Loucy (cell line): Measurements from ENCODE around the gene TOE1.

ENCODE experiments used
- H2AFZ ChIP-seq: fragments of 200-600 bp; sonication (generic); 2 replicates; pipeline ENCODE4 v1.6.0; 2016; ENCODE audit warnings: antibody characterized with exemption, mild to moderate bottlenecking, low read length, moderate library complexity
- H3F3A ChIP-seq: fragments of 200-600 bp; 2 replicates; pipeline ENCODE4 v1.6.0; 2016; ENCODE audit warnings: antibody characterized with exemption, low read depth, mild to moderate bottlenecking
- H3K27me3 ChIP-seq: fragments of 200-600 bp; sonication (generic); 2 replicates; pipeline ENCODE4 v1.6.1; 2014; ENCODE audit warnings: low read length, mild to moderate bottlenecking; ENCODE audit not compliant: insufficient read depth, poor library complexity, severe bottlenecking
- H3K36me3 ChIP-seq: fragments of 200-600 bp; sonication (generic); 2 replicates; pipeline ENCODE4 v1.6.1; 2016; ENCODE audit warnings: low read length; ENCODE audit not compliant: insufficient read depth
- H3K4me1 ChIP-seq: fragments of 200-600 bp; sonication (generic); 2 replicates; pipeline ENCODE4 v1.5.1; 2014; ENCODE audit warnings: low read length, mild to moderate bottlenecking; ENCODE audit not compliant: insufficient read depth, poor library complexity, severe bottlenecking
- H3K4me2 ChIP-seq: fragments of 200-600 bp; sonication (generic); 2 replicates; pipeline ENCODE4 v1.6.0; 2014; ENCODE audit warnings: antibody characterized with exemption, low read length, low read depth, mild to moderate bottlenecking; ENCODE audit not compliant: poor library complexity, severe bottlenecking
- H3K4me3 ChIP-seq: fragments of 200-600 bp; sonication (generic); 2 replicates; pipeline ENCODE4 v1.5.1; 2014; ENCODE audit warnings: low read length, mild to moderate bottlenecking, mixed read lengths; ENCODE audit not compliant: poor library complexity, severe bottlenecking
- H3K79me2 ChIP-seq: fragments of 200-600 bp; sonication (generic); 2 replicates; pipeline ENCODE4 v1.6.1; 2014; ENCODE audit warnings: low read length; ENCODE audit not compliant: insufficient read depth
- H3K9ac ChIP-seq: fragments of 200-600 bp; sonication (generic); 2 replicates; pipeline ENCODE4 v1.6.0; 2014; ENCODE audit warnings: mild to moderate bottlenecking, low read depth, low read length, moderate library complexity; ENCODE audit not compliant: poor library complexity, severe bottlenecking
- H3K9me2 ChIP-seq: fragments of 200-600 bp; sonication (generic); replicated peaks from 2 replicates; pipeline ENCODE4 v1.6.1; 2016; ENCODE audit warnings: low read depth, low read length, mixed read lengths
- H3K9me3 ChIP-seq: fragments of 200-600 bp; sonication (generic); 2 replicates; pipeline ENCODE4 v1.6.1; 2014; ENCODE audit warnings: mild to moderate bottlenecking, antibody characterized with exemption, low read length, low read depth; ENCODE audit not compliant: insufficient read depth
- H4K20me1 ChIP-seq: fragments of 200-600 bp; sonication (generic); 2 replicates; pipeline ENCODE4 v1.6.0; 2014; ENCODE audit warnings: antibody characterized with exemption, low read length, mild to moderate bottlenecking; ENCODE audit not compliant: insufficient read depth, poor library complexity, severe bottlenecking
- CTCF ChIP-seq: fragments of 200-600 bp; sonication (generic); conservative IDR thresholded peaks from 2 replicates; pipeline ENCODE4 v1.5.1; 2014; ENCODE audit warnings: mild to moderate bottlenecking, antibody characterized with exemption, low read length
- EZH2phosphoT487 ChIP-seq: fragments of 200-600 bp; IDR thresholded peaks from 2 replicates; pipeline ENCODE4 v1.6.1; 2018; ENCODE audit warnings: antibody characterized with exemption, mild to moderate bottlenecking, moderate library complexity, borderline replicate concordance

TOE1 gene

GRCh38 chr1:45353685-45354084 lies 13.7 kb downstream of the TOE1 start:
- Histone ChIP-seq H2AFZ (no peak overlapping the region), H3K9me3 (no peaks in the 10 kb centered on the region)

GRCh38 chr1:45354838-45355237 lies 14.9 kb downstream of the TOE1 start:
- Histone ChIP-seq H3K4me3 (no peak overlapping the region), H2AFZ (no peak overlapping the region), H3K9ac (no peak overlapping the region), H4K20me1 (no peaks in the 10 kb centered on the region), H3K36me3 (no peaks in the 10 kb centered on the region), H3F3A (no peaks in the 10 kb centered on the region), H3K27me3 (no peaks in the 10 kb centered on the region), H3K9me2 (no peaks in the 10 kb centered on the region), H3K4me2 (no peak overlapping the region), H3K4me1 (no peaks in the 10 kb centered on the region), H3K79me2 (no peaks in the 10 kb centered on the region), H3K9me3 (no peaks in the 10 kb centered on the region)
- TF ChIP-seq CTCF (no peak), EZH2phosphoT487 (no peak)

More at GRCh38 chr1:45353685-45354084, 13.7 kb downstream of the TOE1 start:
- Histone ChIP-seq H3K36me3 (no peaks in the 10 kb centered on the region), H4K20me1 (no peaks in the 10 kb centered on the region), H3K27me3 (no peaks in the 10 kb centered on the region), H3K4me3 (no peak overlapping the region), H3K4me1 (no peaks in the 10 kb centered on the region), H3K9me2 (no peaks in the 10 kb centered on the region), H3K9ac (no peak overlapping the region), H3K4me2 (no peak overlapping the region), H3F3A (no peaks in the 10 kb centered on the region), H3K79me2 (no peaks in the 10 kb centered on the region)
- TF ChIP-seq EZH2phosphoT487, result no peak
- no peak for TF ChIP-seq CTCF

DNA sequence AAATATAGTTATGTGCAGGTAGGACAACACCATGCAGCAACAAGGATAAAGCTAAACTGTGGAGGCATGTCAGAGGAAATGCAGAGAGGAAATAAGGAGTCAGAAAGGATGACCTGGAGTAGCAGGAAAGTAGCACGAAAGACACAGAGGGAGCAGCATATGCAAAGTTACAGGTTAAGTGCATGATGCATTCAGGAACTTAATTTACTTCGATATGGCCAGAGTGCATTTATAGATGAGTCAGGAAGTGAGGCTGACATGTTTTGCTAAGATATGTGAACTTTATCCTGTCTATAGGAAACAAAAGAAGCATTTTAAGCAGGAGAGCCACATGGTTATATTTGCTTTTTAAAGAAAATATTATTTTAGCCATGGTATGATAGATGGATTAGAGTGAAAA lies 15.7 kb downstream of the TOE1 start:
- H3K27me3 ChIP-seq, result no peaks in the 10 kb centered on the region
- TF ChIP-seq EZH2phosphoT487, result no peak
- H3K9me2 ChIP-seq, result no peaks in the 10 kb centered on the region
- H3K4me2 ChIP-seq, result no peak overlapping the region
- no peaks in the 10 kb centered on the region for H3K79me2 ChIP-seq
- no peaks in the 10 kb centered on the region for H4K20me1 ChIP-seq
- no peaks in the 10 kb centered on the region for H3K9me3 ChIP-seq
- H3F3A ChIP-seq, result no peaks in the 10 kb centered on the region
- H3K4me1 ChIP-seq, result no peaks in the 10 kb centered on the region
- H2AFZ ChIP-seq, result no peak overlapping the region
- H3K36me3 ChIP-seq, result no peaks in the 10 kb centered on the region
- H3K4me3 ChIP-seq, result no peak overlapping the region
- H3K9ac ChIP-seq, result no peak overlapping the region

GRCh38 chr1:45356186-45356585 lies 16.2 kb downstream of the TOE1 start:
- TF ChIP-seq EZH2phosphoT487 (no peak), CTCF (no peak)
- Histone ChIP-seq H3K27me3 (no peaks in the 10 kb centered on the region), H2AFZ (no peak overlapping the region), H3K4me1 (no peaks in the 10 kb centered on the region), H3K9me2 (no peaks in the 10 kb centered on the region), H3K4me3 (no peak overlapping the region), H4K20me1 (no peaks in the 10 kb centered on the region), H3K4me2 (no peak overlapping the region), H3K79me2 (no peaks in the 10 kb centered on the region), H3F3A (no peaks in the 10 kb centered on the region), H3K36me3 (no peaks in the 10 kb centered on the region), H3K9me3 (no peaks in the 10 kb centered on the region), H3K9ac (no peak overlapping the region)
